ENCODE results near the gene KLHL21.

The KLHL21 gene, protein sequence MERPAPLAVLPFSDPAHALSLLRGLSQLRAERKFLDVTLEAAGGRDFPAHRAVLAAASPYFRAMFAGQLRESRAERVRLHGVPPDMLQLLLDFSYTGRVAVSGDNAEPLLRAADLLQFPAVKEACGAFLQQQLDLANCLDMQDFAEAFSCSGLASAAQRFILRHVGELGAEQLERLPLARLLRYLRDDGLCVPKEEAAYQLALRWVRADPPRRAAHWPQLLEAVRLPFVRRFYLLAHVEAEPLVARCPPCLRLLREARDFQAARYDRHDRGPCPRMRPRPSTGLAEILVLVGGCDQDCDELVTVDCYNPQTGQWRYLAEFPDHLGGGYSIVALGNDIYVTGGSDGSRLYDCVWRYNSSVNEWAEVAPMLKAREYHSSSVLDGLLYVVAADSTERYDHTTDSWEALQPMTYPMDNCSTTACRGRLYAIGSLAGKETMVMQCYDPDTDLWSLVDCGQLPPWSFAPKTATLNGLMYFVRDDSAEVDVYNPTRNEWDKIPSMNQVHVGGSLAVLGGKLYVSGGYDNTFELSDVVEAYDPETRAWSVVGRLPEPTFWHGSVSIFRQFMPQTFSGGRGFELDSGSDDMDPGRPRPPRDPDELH

DNA sequence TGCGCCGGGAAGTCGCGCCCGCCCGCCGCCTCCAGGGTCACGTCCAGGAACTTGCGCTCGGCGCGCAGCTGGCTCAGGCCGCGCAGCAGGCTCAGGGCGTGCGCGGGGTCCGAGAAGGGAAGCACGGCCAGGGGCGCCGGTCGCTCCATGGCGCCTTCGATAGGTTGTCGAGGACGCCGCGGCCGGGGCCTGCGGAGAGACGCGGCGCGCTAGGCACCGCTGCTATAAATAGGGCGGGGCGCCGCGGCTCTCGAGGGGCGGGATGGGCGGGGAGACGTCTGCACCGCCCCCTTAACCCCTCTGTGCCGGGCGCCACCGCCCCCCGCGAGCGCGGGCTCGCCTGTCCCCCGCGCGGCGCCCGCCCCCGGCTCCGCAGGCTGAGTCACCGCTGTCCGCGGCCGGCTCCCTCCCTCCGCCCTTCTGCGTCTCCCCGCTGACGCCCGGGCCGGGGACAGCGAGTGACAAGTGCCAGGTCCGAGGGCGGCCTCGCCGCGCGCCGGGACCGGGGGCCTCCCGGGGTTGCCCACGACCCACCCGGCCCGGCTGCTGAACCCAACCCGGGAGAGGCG lies at the start of gene KLHL21:
TSS of gene KLHL21 (minus strand) at position 201 of the 569 bp plus-strand sequence. CDS start at position 149, 52 bp downstream.
- TF ChIP-seq, protein P1, sequence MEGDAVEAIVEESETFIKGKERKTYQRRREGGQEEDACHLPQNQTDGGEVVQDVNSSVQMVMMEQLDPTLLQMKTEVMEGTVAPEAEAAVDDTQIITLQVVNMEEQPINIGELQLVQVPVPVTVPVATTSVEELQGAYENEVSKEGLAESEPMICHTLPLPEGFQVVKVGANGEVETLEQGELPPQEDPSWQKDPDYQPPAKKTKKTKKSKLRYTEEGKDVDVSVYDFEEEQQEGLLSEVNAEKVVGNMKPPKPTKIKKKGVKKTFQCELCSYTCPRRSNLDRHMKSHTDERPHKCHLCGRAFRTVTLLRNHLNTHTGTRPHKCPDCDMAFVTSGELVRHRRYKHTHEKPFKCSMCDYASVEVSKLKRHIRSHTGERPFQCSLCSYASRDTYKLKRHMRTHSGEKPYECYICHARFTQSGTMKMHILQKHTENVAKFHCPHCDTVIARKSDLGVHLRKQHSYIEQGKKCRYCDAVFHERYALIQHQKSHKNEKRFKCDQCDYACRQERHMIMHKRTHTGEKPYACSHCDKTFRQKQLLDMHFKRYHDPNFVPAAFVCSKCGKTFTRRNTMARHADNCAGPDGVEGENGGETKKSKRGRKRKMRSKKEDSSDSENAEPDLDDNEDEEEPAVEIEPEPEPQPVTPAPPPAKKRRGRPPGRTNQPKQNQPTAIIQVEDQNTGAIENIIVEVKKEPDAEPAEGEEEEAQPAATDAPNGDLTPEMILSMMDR (IDR thresholded peaks at IDR 0.05): no peak

DNA sequence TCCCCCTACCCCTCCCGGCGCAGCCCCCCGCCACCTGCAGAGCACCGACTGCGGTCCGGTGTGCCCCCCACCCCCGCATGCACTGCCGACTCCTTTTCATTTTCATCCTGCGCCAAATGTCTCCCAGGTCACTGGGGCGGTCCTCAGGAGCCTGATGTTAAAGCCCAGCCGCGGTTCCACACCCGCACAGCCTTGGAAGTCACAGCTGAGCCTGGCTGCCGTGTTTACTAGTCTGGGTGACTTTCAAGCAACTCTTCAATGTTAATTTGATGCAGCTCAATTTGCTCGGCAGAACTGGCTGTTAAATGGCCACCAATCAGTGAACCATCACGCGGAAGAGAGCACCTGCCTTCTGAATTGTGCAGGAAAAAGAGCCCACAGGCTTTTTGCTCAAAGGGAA lies 49.2 kb upstream of the KLHL21 start:
- TF ChIP-seq, protein P1 (IDR thresholded peaks at IDR 0.05): no peak

DNA sequence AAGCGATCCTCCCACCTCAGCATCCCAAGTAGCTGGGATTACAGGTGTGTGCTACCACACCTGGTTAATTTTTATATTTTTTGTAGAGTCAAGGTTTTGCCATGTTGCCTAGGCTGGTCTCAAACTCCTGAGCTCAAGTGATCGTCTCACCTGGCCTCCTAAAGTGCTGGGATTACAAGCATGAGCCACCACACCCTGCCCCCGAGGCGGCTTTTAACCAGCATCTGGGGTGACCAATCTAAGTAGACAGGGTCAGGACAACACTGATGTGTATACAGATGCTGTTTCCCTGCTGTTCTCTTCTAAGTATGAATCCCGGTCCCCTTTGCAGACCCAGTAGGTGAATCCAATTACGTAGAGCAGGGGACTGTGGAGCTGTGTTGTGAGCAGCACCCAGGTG lies 45.9 kb upstream of the KLHL21 start:
- TF ChIP-seq, protein P1 (IDR thresholded peaks at IDR 0.05): no peak

DNA sequence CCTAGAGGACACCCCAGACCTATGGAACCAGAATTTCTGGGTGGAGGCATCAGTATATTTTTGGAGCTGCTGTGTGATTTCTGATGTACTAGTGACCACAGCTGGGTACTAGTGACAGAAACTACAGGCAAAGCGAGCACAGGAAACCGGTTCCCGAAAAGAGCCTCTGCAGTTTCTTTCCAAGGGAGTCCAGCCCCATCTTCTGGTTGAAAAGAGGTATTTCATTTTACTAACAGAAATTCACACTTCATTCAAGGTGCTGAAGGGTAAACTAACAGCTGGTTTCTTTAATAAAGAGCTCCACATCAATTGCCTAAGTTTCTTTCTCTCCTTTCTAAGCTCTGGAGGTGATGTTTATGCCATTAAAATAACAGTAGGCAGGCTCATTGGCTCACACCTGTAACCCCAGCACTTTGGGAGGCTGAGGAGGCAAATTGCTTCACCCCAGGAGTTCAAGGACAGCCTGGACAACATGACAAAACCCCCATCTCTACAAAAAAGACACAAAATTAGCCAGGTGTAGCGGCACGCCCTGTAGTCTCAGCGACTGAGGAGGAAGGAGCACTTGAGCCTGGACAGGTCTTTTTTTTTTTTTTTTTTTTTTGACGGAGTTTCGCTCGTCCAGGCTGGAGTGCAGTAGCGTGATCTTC lies 44.0 kb upstream of the KLHL21 start:
- TF ChIP-seq, protein P1 (IDR thresholded peaks at IDR 0.05): peak; percentile 55

DNA sequence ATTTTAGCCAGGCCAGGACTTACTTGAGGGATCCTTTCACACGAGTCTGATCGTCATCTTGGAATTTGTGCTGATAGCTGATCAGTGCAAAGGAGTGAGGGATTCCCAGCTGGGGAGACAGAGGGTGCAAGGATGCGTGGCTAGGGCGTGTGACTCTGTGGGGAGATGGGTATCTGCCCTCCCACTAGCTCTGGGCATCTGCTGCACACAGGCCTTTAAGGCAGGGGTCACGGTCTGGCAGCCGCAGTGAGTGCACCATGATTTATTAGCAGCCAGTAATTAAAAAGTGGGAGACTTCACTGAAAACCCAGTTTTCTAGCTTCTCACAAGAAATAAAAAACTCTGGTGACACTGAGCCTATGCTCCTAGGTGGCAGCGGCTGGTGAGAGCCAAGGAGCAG lies 42.3 kb upstream of the KLHL21 start:
- TF ChIP-seq, protein P1 (IDR thresholded peaks at IDR 0.05): no peak

DNA sequence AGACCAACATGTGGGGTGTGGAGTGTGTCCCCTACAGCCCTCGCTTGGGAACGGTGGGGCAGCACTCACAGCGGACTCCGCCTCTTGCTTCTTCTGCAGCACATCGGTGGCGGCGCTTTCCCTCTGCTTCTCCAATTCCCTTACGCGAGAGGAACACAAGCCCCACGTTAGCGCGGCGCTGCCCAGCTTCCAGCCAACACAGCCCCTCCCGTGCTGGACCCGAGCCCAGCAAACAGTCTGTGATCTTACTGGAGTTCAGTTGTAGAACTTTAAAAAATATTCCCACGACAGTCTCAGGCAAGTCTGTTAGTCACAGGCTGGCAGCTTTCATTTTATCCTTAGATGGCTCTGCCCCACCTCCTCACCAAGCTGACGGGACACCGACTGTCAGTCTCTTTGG lies 35.6 kb upstream of the KLHL21 start:
- TF ChIP-seq, protein P1 (IDR thresholded peaks at IDR 0.05): no peak

DNA sequence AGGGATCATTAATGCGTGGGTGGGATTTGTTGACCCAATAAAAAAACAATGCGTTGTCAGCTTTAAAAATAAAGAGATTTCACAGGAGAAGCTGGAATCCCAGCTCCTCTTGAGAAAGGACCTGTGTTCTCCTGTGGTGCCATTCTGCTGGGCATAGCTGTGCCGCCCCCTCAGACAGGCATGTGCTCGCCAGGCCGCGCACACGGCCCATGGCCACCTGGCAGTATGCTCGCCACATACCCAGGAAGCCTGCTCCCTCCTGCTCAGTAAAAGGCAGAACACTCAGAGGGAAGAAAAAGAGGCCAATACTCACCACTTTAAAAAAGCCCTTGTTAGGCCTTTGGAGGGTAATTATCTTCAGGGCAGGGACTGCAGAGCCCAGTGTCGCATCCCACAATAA lies 35.1 kb upstream of the KLHL21 start:
- TF ChIP-seq, protein P1 (IDR thresholded peaks at IDR 0.05): no peak
